A549 (cell line): ENCODE data around the gene CAPN13.

Source experiments
- NFE2L2 ChIP-seq: fragments of 150-350 bp; conservative IDR thresholded peaks from 2 replicates; pipeline ENCODE4 v1.6.1; 2014; ENCODE audit warnings: low read length
- POLR2A ChIP-seq: IDR thresholded peaks from 2 replicates; pipeline ENCODE4 v1.6.1; 2012; ENCODE audit warnings: mild to moderate bottlenecking, low read length
- TF ChIP-seq, protein P1 (sequence below): fragments of >200 bp; sonication (Bioruptor Twin); formaldehyde crosslinking; IDR thresholded peaks from 3 replicates; pipeline ENCODE4 v1.5.1; 2016
- TF ChIP-seq, protein P2 (sequence below): IDR thresholded peaks from 2 replicates; pipeline ENCODE4 v1.6.1; 2012; ENCODE audit warnings: low read depth, borderline replicate concordance

DNA sequence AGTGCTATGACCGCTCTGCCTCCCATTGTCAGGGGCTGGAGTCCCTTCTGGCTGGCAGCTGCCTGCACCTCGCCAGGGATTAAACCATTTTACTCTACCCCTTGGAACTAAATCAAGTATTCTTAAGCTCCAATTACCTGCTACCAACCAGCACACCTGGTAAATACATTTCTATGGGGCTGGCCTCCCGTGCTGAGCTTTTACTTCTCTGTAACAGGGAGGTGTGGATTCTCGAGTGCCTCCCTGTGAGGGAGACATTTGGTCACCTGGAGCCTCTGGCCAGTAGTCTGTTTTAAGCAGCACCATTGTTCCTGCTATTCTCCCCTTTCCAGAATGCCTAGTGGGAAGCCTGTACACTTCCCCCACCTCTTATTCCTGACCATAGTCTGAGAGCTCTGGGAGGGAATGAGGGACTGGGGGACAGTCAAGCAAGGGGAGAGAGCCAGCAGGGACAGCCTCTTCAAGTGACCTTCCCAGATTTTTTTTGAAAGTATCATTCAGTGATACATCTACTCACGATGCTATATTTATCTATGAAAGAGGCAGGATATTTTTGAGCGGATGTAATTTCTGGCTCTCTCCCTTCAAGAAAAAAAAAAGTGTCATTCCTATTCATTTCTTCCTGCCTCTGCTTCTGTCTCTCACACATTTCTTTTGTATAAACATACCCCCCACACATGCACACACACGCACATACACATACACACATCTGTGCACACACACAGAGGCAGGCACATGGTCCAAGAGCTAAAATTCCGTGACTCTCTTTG, 112.8 kb downstream of the CAPN13 start:
- no peak for TF ChIP-seq NFE2L2
- no peak for TF ChIP-seq POLR2A
- TF ChIP-seq, protein P1, sequence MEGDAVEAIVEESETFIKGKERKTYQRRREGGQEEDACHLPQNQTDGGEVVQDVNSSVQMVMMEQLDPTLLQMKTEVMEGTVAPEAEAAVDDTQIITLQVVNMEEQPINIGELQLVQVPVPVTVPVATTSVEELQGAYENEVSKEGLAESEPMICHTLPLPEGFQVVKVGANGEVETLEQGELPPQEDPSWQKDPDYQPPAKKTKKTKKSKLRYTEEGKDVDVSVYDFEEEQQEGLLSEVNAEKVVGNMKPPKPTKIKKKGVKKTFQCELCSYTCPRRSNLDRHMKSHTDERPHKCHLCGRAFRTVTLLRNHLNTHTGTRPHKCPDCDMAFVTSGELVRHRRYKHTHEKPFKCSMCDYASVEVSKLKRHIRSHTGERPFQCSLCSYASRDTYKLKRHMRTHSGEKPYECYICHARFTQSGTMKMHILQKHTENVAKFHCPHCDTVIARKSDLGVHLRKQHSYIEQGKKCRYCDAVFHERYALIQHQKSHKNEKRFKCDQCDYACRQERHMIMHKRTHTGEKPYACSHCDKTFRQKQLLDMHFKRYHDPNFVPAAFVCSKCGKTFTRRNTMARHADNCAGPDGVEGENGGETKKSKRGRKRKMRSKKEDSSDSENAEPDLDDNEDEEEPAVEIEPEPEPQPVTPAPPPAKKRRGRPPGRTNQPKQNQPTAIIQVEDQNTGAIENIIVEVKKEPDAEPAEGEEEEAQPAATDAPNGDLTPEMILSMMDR: no peak
- TF ChIP-seq, protein P2, sequence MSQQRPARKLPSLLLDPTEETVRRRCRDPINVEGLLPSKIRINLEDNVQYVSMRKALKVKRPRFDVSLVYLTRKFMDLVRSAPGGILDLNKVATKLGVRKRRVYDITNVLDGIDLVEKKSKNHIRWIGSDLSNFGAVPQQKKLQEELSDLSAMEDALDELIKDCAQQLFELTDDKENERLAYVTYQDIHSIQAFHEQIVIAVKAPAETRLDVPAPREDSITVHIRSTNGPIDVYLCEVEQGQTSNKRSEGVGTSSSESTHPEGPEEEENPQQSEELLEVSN: no peak
